Measurements from ENCODE around the gene ROBO1.

DNA sequence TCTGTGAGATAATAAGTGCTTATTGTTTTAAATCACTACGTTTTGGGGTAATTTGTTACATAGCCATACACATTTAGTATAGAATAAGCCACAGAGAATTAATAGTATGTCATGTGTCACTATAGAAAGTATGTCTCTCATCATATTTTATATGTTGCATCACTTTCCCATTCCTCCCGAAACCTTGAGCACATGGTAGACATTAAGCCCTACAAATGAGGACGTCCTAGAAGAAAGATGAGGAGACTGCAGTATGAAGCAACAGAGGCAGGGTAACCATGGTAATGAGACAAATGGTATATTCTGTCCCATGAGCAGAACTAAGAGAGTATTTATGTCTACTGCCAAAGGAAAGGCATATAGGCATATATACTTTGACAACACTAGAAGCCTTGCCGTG lies 720.2 kb downstream of the ROBO1 start:
- TF ChIP-seq, protein P1, sequence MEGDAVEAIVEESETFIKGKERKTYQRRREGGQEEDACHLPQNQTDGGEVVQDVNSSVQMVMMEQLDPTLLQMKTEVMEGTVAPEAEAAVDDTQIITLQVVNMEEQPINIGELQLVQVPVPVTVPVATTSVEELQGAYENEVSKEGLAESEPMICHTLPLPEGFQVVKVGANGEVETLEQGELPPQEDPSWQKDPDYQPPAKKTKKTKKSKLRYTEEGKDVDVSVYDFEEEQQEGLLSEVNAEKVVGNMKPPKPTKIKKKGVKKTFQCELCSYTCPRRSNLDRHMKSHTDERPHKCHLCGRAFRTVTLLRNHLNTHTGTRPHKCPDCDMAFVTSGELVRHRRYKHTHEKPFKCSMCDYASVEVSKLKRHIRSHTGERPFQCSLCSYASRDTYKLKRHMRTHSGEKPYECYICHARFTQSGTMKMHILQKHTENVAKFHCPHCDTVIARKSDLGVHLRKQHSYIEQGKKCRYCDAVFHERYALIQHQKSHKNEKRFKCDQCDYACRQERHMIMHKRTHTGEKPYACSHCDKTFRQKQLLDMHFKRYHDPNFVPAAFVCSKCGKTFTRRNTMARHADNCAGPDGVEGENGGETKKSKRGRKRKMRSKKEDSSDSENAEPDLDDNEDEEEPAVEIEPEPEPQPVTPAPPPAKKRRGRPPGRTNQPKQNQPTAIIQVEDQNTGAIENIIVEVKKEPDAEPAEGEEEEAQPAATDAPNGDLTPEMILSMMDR (IDR thresholded peaks at IDR 0.05) = no peak
- TF ChIP-seq POLR2A (IDR thresholded peaks at IDR 0.05) = no peak
